ENCODE data around the gene IRX3. TPM values are rescaled to one million over a fixed set of nuclear protein-coding genes. Genes with fewer than 3 reads are reported as not detected.

IRX3 gene
- total RNA-seq, 1 experiment from 2014 or later: not detected

DNA sequence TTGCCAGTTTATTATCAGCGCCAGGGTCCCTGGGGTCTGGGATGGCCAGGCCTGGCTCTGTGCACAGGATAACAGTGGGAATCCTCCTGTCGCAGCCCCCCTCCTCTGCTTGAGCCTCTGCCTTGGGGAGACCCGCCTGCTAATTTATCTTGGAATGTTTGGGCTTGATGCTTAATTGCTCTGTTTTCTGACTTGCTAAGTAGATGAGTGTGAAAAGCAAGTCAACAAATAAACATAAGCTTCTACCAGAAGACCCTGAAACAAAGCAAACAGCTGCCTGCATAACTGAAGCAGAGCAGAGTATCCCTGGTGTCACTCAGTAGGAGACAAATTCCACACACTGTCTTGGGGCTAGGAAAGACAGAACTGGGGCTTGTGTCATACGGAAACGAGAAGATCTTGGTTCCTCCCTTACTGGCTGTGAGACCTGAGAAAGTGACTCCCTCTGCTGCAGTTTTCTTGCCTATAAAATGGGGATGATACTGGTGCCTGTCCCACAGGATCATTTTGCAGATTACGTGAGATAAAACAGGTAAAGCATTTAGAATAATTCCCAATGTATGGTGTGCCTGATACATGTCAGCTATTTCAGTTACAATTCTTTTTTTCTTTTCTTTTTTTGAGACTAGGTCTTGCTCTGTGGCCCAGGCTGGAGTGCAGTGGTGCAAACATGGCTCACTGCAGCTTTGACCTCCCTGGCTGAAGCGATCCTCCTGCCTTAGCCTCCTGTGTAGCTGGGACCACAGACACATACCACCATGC is 44.8 kb upstream of the IRX3 start:
- Histone ChIP-seq H3K4me2 (ENCODE audit: low read length) (no peak overlapping the region), H3K36me3 (ENCODE audit: low read depth, low read length) (no peaks in the 10 kb centered on the region), H4K20me1 (ENCODE audit: low read length) (no peaks in the 10 kb centered on the region), H3K4me3 (ENCODE audit: low read length) (no peak overlapping the region), H3K9me2 (replicated peaks; ENCODE audit: low read length) (no peaks in the 10 kb centered on the region), H3K79me2 (ENCODE audit: low read length) (no peaks in the 10 kb centered on the region), H3K27ac (ENCODE audit: low read length) (no peak overlapping the region), H3F3A (ENCODE audit: low read length, unreplicated experiment) (no peaks in the 10 kb centered on the region), H3K9me3 (ENCODE audit: low read length) (no peaks in the 10 kb centered on the region), H3K27me3 (ENCODE audit: low read length) (peaks cover 12% of the 10 kb centered on the region; the same call in 1 of the 2 replicates), H3K4me1 (ENCODE audit: insufficient read depth, low read length) (no peaks in the 10 kb centered on the region), H3K9ac (ENCODE audit: low read length) (no peak overlapping the region), H2AFZ (ENCODE audit: low read length) (no peak overlapping the region)
- no peak for ATAC-seq
- POLR2A ChIA-PET (ENCODE audit: unreplicated experiment): no interaction called here
- TF ChIP-seq EZH2 (IDR thresholded peaks at IDR 0.05; ENCODE audit: low read length, unreplicated experiment) (no peak), EZH2phosphoT487 (IDR thresholded peaks at IDR 0.05; ENCODE audit: borderline replicate concordance, low read length) (no peak), CTCF (conservative IDR thresholded peaks at IDR 0.05; ENCODE audit: low read depth, low read length) (no peak)
- BruUV-seq (replicated peaks): no TSS peak
- intact Hi-C loops (cut with micrococcal nuclease): no loop called here
- CTCF ChIA-PET: no interaction called here
- no peak for DNase-seq

DNA sequence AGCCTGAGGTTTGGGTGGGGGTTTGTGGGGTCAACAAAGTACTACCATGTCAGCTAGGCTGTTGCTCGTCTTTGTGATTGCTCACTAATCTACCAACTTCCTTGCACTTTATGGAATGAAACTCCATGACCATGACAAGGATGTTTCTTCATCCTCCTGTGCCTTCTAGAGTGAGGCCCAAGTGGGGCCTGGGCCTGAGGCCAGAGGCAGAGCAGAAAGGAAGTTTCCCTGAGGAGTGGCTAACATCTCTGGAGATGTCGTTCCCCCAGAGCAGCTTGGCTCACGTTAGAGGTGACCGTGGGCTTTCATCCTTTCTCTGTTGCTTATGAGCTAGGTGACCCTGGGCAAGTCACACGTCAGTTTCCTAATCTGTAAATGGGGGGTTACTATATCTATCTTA is 41.0 kb upstream of the IRX3 start:
- Histone ChIP-seq H3F3A (ENCODE audit: low read length, unreplicated experiment) (no peaks in the 10 kb centered on the region), H3K27me3 (ENCODE audit: low read length) (peaks cover 12% of the 10 kb centered on the region; the same call in 1 of the 2 replicates), H3K4me1 (ENCODE audit: insufficient read depth, low read length) (no peaks in the 10 kb centered on the region), H3K9me2 (replicated peaks; ENCODE audit: low read length) (no peaks in the 10 kb centered on the region), H4K20me1 (ENCODE audit: low read length) (no peaks in the 10 kb centered on the region), H2AFZ (ENCODE audit: low read length) (no peak overlapping the region), H3K4me3 (ENCODE audit: low read length) (no peak overlapping the region), H3K36me3 (ENCODE audit: low read depth, low read length) (no peaks in the 10 kb centered on the region), H3K27ac (ENCODE audit: low read length) (no peak overlapping the region), H3K4me2 (ENCODE audit: low read length) (no peak overlapping the region), H3K79me2 (ENCODE audit: low read length) (no peaks in the 10 kb centered on the region), H3K9me3 (ENCODE audit: low read length) (no peaks in the 10 kb centered on the region), H3K9ac (ENCODE audit: low read length) (no peak overlapping the region)
- POLR2A ChIA-PET (ENCODE audit: unreplicated experiment): no interaction called here
- DNase-seq (no peak), ATAC-seq (no peak)
- no peak for TF ChIP-seq EZH2phosphoT487 (IDR thresholded peaks at IDR 0.05; ENCODE audit: borderline replicate concordance, low read length)
- TF ChIP-seq CTCF (conservative IDR thresholded peaks at IDR 0.05; ENCODE audit: low read depth, low read length): no peak
- no peak for TF ChIP-seq EZH2 (IDR thresholded peaks at IDR 0.05; ENCODE audit: low read length, unreplicated experiment)
- no TSS peak for BruUV-seq (replicated peaks)
- CTCF ChIA-PET: no interaction called here
- intact Hi-C loops (cut with micrococcal nuclease): no loop called here

- Histone ChIP-seq H3K79me2 (ENCODE audit: low read length) (no peaks in the 10 kb centered on the region), H2AFZ (ENCODE audit: low read length) (no peak overlapping the region), H3K4me3 (ENCODE audit: low read length) (no peak overlapping the region), H3F3A (ENCODE audit: low read length, unreplicated experiment) (no peaks in the 10 kb centered on the region), H3K4me2 (ENCODE audit: low read length) (no peak overlapping the region), H3K27ac (ENCODE audit: low read length) (no peak overlapping the region), H3K9ac (ENCODE audit: low read length) (no peak overlapping the region), H3K4me1 (ENCODE audit: insufficient read depth, low read length) (no peaks in the 10 kb centered on the region), H3K27me3 (ENCODE audit: low read length) (peaks cover 12% of the 10 kb centered on the region; the same call in 1 of the 2 replicates), H3K9me2 (replicated peaks; ENCODE audit: low read length) (no peaks in the 10 kb centered on the region), H3K36me3 (ENCODE audit: low read depth, low read length) (no peaks in the 10 kb centered on the region), H4K20me1 (ENCODE audit: low read length) (no peaks in the 10 kb centered on the region), H3K9me3 (ENCODE audit: low read length) (no peaks in the 10 kb centered on the region)
- intact Hi-C loops (cut with micrococcal nuclease): no loop called here
- no TSS peak for BruUV-seq (replicated peaks)
- ChIA-PET POLR2A (ENCODE audit: unreplicated experiment) (no interaction called here), CTCF (no interaction called here)
- no peak for TF ChIP-seq EZH2 (IDR thresholded peaks at IDR 0.05; ENCODE audit: low read length, unreplicated experiment)
- no peak for TF ChIP-seq EZH2phosphoT487 (IDR thresholded peaks at IDR 0.05; ENCODE audit: borderline replicate concordance, low read length)
- TF ChIP-seq CTCF (conservative IDR thresholded peaks at IDR 0.05; ENCODE audit: low read depth, low read length): no peak
- ATAC-seq (no peak), DNase-seq (no peak)
Measured at GRCh38 chr16:54326266-54326662, 39.7 kb upstream of the IRX3 start.
